ENCODE data around the gene HSPA1A. TPM values are rescaled to one million over a fixed set of nuclear protein-coding genes. Genes with fewer than 3 reads are reported as not detected.
"Not testable (repeated sequence)": the region's sequence is repeated elsewhere in the genome, so short reads cannot be mapped to it uniquely, and the experiment has no call there.

HSPA1A gene
- total RNA-seq, 1 donor from 2014 or later: 341 TPM

GRCh38 chr6:31801031-31801927 lies 14.1 kb upstream of the HSPA1A start:
- DNase-seq; intact Hi-C loops (cut with micrococcal nuclease); ATAC-seq: not testable (repeated sequence)

- ATAC-seq (peak; percentile 2), DNase-seq (no peak)
- intact Hi-C loops (cut with micrococcal nuclease): no loop called here
These were observed 9.3 kb upstream of the HSPA1A start for GRCh38 chr6:31805939-31806469.

DNA sequence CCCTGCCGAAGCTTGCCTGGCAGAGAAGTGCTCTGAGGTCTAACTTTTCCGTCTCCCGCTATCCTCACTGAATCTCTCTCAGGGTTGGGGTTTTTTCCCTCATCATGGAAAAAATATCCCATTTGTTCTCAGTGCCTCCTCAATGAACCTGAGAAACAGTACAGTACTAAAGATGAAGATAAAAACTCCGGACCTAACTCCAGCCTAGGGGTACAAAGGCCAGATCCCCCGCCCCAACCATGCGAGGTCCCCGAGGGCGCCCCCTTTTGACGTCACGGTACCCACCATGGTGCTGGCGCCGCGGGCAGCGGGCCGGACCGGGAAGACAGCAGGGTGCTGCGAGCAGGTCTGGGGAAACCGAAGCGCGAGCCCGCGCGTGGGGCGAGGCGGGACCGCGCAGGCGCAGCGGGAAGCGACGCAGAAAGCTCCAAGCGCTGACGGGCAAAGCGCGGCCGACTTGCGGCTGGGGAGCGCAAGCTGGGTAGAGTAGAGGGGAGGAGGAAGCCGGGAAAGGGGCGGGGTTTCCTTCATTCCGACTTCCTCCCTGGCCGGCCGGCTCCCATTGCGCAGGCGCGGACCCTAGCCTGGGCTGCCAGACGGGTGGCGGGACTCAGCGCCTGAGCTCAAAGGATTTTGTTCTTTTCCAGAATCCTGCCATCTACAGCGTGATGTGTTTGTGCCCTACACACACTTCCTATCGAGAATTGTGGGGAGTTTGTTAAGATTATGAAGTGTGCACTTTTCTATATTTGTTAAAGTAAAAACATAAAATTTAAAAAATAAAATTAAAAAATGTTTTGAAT lies 8.7 kb upstream of the HSPA1A start, which contains the start of gene LSM2:
LSM2 (minus strand) TSS at position 497 of the 803 bp plus-strand sequence; CDS start at position 288, 209 bp downstream.
- peak; percentile 98 for DNase-seq
- peak; percentile 99 for ATAC-seq
- intact Hi-C loops (cut with micrococcal nuclease): no loop called here

- intact Hi-C loops (cut with micrococcal nuclease); ATAC-seq; DNase-seq: not testable (repeated sequence)
These were observed 6.7 kb upstream of the HSPA1A start for GRCh38 chr6:31808599-31808998.

DNA sequence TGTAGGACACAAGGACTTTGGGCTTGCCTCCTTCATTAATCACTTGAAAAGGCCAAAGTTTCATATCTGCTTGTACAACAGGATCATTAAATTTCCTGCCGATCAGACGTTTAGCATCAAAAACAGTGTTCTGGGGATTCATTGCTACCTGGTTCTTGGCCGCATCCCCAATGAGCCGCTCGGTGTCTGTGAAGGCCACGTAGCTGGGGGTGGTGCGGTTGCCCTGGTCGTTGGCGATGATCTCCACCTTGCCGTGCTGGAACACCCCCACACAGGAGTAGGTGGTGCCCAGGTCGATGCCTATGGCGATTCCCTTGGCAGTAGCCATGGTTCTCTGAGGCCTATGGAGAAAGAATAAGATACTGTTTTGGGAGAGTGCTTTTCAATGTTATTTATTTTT lies 3.7 kb upstream of the HSPA1A start:
- intact Hi-C loops (cut with micrococcal nuclease): no loop called here
- ATAC-seq: no peak
- DNase-seq: peak; percentile 27

- DNase-seq: no peak
- intact Hi-C loops (cut with micrococcal nuclease): no loop called here
- ATAC-seq: no peak
These were observed 1.9 kb upstream of the HSPA1A start for GRCh38 chr6:31813465-31813849.

DNA sequence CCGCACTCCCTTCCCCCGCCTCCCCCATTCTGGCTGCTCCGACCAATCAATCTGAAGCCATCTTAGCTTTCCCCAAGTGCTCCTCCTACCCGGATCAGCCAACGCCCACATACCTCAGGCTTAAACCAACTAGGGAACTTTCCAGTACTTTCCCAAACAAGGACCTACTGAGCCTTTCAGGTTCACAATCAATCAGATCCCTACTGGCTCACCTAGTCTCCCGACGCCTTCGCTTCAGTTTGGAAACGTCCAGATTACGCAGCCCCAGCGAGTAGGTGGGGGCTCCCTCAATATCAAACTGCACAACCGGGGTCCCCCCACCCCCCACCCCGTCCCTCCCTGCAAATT lies 692 bp upstream of the HSPA1A start:
- peak; percentile 85 for ATAC-seq
- intact Hi-C loops (cut with micrococcal nuclease): no loop called here
- DNase-seq: peak; percentile 94

GRCh38 chr6:31817133-31817928 lies 2.0 kb downstream of the HSPA1A start:
- peak; percentile 35 for DNase-seq
- intact Hi-C loops (cut with micrococcal nuclease); ATAC-seq: not testable (repeated sequence)

GRCh38 chr6:31817929-31818511 lies 2.7 kb downstream of the HSPA1A start:
- peak; percentile 19 for DNase-seq
- ATAC-seq; intact Hi-C loops (cut with micrococcal nuclease): not testable (repeated sequence)

- intact Hi-C loops (cut with micrococcal nuclease): no loop called here
- no peak for ATAC-seq
- no peak for DNase-seq
These were observed 4.5 kb downstream of the HSPA1A start for GRCh38 chr6:31819871-31820299.

- DNase-seq: peak; percentile 22
- intact Hi-C loops (cut with micrococcal nuclease); ATAC-seq: not testable (repeated sequence)
These were observed 5.1 kb downstream of the HSPA1A start for GRCh38 chr6:31820399-31820798.

GRCh38 chr6:31821301-31822035 lies 6.1 kb downstream of the HSPA1A start:
- intact Hi-C loops (cut with micrococcal nuclease): no loop called here
- peak; percentile 86 for DNase-seq

GRCh38 chr6:31822036-31822821 lies 6.9 kb downstream of the HSPA1A start:
- ATAC-seq (peak; percentile 74), DNase-seq (peak; percentile 85)
- intact Hi-C loops (cut with micrococcal nuclease): no loop called here

More at GRCh38 chr6:31821301-31822035, 6.1 kb downstream of the HSPA1A start:
- peak; percentile 62 for ATAC-seq

DNA sequence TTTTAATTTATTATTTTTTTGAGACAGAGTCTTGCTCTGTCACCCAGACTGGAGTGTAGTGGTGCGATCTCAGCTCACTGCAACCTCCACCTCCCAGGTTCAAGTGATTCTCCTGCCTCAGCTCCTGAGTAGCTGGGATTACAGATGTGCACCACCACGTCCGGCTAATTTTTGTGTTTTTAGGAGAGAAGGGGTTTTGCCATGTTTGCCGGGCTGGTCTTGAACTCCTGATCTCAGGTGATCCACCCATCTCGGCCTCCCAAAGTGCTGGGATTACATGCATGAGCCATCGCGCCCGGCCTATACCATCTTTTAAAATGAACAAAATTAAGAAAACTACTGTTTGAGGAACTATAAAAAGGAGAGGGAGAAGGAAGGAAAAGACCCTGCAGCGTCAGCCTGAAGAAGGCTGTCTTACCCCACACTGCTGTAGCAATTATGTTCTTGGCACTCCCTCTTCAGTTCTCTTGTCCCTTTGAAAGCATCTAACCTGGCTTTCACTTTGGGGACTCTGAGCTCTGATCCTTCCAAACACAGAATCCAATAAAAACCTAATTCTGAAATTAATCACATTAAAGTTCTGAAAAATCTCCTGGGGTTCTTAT lies 8.4 kb downstream of the HSPA1A start:
- DNase-seq; intact Hi-C loops (cut with micrococcal nuclease): not testable (repeated sequence)

GRCh38 chr6:31825553-31825952 lies 10.2 kb downstream of the HSPA1A start:
- intact Hi-C loops (cut with micrococcal nuclease): no loop called here
- no peak for DNase-seq
- no peak for ATAC-seq

More for the DNA sequence above, 8.4 kb downstream of the HSPA1A start:
- ATAC-seq: not testable (repeated sequence)

DNA sequence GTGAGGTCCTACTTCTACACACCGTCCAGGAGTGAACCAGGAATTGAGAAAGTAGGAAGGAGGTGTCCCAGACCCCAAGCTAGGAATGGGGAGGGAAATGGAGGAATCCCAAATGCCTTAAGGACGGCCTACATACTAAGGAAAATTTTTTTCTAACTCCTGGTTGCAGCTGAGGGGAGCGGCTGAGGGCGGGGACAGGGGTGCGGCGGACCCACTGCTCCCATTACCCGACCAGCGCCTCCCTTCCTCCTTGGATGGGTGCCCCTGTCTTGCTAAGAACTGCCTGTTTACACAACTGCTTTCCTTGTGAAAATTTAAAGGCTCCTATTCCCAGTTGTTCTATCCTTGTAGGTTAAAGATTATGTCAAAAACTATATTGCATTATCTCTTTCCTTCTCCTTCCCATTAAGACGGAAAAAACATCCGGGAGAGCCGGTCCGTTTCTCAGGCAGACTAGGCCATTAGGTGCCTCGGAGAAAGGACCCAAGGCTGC lies 11.5 kb downstream of the HSPA1A start:
- peak; percentile 57 for ATAC-seq
- intact Hi-C loops (cut with micrococcal nuclease): no loop called here
- DNase-seq: peak; percentile 91
